Suppressor macrophage treated with lipopolysaccharide for 4 hours (primary cell): ENCODE data around the gene TWF2.

ENCODE experiments used
- DNase-seq: peaks from one replicate; pipeline ENCODE4 v3.0.0-alpha.2; 2020

TWF2 gene

DNA sequence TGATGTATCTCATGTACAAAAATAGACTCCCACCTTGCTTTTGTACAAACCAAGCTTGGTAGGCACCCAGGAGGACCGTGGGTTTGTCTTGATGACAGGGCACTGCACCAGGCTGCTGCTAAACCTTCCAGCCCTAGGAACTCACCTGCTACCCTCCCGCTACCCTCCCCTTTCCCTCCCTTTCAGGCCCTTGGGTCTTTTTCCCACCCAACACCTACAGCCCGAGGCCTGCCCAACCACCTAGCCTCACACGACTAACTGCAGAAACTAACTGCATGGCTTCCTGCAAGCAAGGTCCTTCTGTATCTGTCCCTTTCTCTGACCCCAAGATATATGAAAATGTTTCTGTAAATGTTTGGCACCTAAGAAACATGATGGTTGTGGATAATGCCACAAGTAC lies 17.7 kb upstream of the TWF2 start:
- no peak for DNase-seq

DNA sequence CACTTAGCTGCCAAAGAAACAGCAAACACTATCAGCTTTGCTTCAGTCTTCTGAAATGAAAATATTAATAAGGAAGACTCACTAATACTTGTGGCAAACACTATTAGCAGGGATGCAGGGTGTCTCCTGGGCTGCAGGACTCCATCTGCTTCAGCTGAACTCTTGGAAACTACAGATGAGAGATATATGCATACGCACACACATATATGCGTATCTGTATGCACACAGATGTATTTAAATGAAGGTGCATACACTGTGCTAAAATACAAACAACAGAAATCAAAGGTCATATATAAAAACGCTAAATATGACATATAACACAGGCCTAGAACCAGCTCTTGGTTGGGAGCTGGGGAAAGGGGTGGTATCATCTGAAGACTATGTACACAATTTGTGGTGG lies 17.2 kb upstream of the TWF2 start:
- no peak for DNase-seq

DNA sequence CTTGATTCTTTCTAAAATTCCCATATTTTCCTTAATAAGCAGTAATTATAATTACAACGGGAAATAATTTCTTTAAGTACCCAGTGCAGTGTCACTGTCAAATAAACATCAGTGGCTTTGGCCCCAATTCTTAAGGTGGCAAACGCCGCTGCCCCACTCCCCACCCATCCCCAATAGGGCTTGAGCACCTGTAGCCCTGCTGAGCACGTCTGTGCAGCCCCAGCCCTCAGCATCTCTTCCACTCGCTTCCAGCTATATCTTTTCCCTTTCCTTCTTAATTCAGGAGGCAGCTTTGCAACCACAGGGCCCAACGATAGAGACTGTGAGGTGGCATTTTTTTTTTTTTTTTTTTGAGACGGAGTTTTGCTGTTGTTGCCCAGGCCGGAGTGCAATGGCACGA lies 15.7 kb upstream of the TWF2 start:
- no peak for DNase-seq

DNA sequence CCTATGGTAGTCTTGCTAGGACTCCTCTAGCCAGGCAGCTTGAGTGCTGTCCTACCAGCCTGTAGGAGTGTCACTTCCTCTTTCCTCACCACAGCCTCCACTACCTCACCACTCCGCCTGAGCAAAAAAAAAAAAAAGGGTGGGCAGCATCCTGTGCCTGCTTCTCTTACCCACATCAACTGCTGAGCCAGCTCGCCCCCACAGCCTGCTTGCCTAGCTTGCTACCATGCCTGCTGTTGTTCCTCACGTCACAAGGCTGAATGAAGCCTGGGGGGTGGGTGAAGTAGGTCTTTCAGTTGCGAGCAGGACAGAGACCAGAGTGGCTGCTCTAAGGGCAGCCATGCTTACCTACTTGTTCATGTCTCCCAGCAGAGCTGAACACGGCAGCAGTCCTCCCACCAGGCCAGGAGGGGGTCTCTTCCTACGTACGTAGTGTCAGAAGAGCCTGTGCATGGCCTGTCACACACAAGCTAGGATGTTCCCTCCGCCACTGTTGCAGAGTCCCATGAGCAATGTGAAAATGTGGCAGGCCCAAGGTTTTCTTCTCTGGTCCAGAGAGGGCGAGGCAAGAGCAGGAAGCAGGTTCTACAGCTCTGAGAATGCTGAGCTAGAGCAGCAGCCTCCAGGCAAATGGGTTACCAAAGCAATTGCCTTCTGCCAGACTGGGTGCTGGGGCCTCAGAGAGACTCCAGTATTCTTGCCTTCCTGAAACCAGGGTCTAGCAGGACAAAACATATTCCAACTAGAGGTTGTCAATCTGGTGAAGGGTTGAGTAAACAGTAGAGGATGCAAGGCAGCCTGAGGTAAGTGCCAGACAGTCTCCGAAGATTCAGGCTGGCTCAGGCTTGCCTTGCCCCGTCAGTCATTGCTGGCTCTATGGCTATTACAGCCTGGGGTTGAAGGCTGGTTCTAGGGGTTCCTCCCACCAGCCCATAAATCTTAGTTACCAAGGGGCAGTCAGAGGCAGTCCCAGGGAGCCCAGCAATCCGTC lies 14.7 kb upstream of the TWF2 start:
- peak; percentile 92 for DNase-seq

DNA sequence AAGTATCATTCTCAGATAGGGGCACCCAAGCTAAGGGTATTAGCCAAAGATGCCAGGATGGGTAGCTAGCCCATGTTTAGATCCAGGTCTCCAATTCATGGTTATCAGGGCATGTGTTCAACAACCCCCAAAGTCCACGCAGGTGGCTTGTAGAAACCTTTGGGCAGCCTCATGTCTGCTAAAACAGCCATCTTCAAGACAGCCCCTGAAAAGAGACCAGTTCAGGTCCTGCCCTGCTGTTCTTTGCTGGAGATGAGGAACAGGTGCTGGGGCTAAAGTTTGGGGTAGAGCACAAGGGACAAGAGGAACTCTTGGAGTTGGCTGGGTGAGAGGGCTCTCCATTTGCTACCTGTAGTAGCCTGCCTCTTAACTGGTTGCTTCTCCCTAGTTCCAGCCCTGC lies 11.2 kb upstream of the TWF2 start:
- no peak for DNase-seq

DNA sequence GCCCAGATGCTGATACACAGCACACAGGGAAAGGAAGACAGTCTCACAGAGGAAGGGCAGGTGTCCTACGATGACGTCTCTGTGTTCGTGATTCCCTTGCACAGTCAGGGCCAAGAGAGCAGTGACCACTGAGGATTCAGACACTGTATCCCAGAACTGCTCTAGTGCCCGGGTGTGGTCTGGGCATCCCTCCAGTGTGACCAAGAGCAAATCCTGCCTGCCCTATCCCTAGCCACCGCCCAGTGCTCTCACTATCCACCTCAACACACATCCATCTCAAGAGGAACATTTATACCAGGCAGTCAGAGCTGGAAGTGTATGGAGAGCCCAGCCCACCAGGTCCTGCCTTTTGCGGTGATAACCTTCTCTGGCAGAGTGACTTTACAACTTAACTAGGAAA lies 10.7 kb upstream of the TWF2 start:
- no peak for DNase-seq

DNA sequence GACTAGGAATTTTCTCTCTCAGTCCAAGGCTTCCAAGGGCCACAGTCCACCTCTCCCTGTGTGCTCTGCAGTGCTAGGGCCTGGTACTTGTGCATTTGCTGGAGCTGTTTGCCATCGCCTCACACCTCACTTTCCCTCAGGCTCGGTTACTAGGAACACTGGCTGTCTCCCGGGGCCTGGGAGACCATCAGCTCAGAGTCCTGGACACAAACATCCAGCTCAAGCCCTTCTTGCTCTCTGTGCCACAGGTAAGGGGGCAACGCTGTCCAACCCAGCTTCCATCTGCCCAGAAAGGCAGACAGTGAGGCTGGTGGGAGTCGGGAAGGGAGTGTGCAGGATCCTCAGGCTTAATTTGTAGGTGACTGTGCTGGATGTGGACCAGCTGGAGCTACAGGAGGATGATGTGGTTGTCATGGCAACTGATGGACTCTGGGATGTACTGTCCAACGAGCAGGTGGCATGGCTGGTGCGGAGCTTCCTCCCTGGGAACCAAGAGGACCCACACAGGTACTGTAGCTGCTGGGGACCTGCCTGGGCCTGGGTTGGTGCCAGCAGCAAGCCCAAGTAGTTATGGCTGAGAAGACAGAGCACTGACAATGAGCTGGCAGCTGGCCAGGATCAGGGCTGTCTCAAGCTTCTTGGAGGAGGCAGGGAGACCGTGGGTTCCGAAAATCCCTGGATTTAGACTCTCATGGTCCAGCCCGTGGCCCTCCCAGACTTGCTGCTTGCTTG lies 10.0 kb upstream of the TWF2 start:
- no peak for DNase-seq

DNA sequence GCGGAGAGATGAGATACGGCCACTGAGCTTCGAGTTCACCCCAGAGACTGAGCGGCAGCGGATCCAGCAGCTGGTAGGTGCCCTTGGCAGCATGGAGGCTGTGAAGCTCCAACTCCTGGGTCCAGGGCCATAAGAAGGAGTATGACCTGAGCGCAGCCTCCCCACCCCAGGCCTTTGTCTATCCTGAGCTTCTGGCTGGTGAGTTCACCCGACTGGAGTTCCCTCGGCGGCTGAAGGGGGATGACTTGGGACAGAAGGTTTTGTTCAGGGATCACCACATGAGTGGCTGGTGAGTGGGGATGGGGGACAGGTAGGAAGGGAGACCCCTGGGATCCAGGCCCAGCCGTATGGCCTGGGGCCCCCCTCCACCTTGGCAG lies 9.2 kb upstream of the TWF2 start:
- no peak for DNase-seq

DNA sequence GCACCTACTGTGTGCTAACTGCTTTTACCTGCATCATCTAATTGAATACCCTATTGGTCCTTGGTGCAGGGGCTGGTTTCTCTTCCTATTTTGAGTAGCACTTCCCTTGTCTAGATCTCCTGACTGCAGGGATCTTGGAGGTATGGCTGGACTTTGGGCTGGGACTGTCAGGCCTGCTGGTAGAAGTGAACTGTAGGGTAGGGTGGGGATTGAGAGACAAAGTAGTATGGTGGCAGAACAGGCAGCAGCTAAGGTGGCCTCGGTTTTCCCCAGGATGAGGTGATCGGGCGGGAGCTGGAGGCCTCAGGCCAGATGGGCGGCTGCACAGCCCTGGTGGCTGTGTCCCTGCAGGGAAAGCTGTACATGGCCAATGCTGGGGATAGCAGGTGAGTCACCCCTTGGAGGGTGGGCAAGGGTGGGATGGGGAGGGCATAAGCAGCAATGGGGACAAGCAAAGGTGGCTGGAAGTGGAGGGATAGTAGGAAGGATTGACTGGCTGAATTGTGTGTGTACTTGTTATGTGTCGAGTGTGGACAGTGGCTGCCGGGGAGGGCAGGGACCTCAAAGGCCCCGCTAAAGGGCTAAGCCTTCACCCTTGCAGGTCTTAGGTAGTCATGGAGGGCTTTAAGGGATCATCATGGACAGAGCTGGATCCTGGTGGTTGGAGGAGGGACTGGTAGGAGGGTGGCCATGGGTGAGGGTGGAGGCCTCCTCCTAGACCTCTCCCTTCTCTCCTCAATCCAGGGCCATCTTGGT lies 8.6 kb upstream of the TWF2 start:
- DNase-seq: peak; percentile 34

DNA sequence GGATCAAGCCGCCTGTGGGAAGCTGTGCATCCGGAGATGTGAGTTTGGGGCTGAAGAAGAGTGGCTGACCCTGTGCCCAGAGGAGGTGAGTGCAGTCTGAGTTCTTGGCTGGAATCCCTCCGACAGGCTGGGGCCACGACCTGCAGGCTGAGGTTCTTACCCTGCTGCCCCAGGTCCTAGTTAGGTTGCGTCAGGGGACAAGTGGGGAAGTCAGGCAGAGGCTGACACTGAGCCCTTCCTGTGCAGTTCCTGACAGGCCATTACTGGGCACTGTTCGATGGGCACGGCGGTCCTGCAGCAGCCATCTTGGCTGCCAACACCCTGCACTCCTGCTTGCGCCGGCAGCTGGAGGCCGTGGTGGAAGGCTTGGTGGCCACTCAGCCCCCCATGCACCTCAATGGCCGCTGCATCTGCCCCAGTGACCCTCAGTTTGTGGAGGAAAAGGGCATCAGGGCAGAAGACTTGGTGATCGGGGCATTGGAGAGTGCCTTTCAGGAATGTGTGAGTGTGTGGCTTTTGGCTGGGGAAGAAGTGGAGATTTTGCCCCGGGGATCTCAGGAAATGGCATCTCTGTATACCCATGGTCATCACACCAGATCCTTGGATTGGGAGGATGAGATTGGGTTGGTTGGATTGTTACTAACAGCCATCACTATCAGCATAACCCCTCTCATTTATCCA lies 7.9 kb upstream of the TWF2 start:
- peak; percentile 55 for DNase-seq

DNA sequence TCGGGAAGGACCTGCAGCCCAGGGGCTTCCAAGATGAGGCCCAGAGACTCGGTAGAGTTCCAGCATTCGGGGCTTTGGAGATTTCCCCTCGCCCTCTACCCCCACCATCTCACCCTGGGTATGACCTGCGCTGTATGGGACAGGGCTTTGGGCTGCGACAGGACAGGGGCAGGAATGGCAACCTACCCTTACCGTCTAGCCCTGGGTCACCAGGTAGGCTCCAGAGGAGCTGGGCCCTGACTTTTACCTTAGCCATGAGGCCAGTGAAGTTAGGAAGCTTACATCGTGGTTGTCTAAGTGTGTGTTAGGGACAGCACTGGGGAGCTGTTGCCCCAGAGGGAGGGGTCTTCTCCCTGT lies 7.3 kb upstream of the TWF2 start:
- DNase-seq: no peak

DNA sequence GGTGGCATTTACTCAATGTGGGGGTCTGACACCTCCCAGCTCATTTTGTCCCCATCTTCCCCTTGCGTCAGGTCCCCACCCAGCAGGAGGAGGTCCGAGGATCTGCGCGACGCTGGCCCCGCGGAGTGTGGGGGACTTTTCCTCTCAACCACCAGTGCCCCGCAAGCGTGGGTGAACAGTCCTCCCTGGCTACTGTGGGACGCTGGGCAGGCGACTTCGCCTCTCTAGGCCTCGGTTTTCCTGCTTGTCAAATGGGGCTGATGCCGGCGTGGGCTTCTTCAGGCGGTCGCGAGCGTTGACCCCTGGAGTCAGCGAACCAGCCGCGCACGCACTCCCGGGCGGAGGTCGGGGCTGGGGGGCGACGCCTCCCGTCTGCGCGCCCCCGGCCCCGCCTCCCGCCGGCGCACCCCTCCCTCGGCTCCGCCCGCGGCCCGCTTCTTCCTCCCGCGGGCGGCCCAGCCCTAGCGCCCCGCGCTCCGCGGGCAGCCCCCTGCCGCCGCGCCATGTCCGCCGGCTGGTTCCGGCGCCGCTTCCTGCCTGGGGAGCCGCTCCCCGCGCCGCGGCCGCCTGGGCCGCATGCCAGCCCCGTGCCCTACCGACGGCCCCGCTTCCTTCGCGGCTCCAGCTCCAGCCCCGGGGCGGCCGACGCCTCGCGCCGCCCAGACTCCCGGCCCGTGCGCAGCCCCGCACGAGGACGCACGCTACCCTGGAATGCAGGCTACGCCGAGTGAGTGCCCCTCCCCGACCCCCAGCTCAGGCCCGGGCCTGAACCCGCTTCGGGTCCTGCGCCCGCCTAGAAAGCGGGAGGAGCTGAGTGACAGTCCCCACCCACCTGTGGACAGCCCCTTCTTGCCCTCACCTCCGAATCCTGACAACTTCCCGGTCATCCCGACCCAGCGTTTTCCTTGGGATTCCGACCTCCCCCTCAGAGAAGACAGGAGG lies 6.6 kb upstream of the TWF2 start, which contains the start of gene PPM1M:
PPM1M (plus strand) TSS at position 438 of the 942 bp plus-strand sequence; CDS start at position 504, 66 bp downstream.
- DNase-seq: peak; percentile 56

DNA sequence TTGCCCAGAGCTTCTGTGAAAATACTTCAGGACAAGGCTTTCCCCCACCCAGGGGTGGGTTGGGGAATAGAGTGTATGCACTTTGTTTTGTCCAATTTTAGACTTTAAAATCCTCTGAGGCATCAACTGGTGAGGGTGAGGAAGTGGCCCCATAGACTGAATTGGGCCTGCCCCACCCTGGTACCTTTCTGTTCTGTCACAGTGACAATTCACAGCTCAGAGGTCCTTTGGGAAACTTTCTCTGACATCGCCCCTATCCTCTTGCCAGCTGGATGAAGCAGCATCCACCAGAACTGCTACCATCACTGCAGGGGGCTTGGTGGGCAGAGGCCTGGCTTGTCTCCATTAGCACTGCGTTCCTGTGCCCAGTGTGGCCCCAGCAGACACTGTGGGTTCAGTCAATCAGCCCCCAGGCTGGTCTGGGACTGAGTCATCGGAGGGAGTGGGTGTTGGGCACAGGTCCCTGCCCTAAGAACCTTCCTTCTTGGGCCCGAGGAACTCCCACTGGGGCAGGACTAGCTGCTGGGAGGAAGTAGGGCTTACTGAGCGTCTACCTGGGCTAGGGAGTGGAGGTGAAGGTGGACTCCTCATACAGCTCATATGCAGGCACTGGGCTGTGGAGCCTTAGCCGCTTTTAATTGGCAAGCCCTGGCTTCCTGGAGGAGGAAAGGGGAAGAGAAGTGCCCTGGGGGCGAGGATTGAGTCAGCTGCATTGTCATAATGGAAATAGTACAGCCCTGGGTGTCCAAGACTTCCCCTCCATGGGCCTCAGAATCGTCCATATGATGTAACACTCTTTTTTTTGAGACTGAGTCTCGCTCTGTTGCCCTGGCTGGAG lies 5.1 kb upstream of the TWF2 start:
- DNase-seq: peak; percentile 97

DNA sequence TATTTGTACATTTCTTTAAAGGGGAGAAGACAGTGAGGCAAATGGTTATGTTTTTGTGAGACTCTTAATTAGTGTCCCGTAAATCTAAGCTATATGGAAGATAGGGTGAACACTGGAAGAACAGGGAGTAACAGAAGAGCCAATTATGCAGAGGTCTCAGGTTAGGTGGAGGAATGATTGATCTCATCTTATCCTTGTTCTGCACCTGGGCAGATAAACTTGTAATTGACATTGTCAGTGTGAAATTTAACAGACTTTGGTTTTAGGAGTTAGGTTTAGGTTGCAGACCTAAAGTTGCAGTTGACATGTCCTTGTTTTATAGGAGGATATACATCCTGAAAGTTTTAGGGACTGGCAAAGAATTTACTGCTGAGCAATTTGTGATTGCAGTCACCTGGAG lies 3.1 kb upstream of the TWF2 start:
- no peak for DNase-seq

DNA sequence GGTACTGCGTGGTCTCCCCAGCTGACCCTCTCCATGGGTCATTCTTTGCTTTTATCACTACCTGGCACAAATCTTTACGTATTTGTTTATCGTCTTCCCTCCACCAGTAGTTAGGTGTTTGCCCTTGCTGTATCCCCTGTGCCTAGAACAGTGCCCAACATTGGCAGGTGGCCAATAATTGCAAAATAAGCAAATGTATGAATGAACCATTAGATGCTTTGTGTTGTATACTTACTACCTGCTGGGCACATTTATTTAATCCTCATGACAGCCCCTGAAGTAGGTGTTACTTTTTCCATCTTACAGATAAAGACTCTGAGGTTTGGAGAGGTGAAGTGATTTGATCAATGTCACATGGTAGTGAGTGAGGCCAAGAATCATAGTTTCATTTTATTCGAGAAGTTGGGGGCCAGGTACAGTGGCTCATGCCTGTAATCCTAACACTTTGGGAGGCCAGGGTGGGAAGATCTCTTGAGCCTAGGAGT lies 2.0 kb upstream of the TWF2 start:
- no peak for DNase-seq

DNA sequence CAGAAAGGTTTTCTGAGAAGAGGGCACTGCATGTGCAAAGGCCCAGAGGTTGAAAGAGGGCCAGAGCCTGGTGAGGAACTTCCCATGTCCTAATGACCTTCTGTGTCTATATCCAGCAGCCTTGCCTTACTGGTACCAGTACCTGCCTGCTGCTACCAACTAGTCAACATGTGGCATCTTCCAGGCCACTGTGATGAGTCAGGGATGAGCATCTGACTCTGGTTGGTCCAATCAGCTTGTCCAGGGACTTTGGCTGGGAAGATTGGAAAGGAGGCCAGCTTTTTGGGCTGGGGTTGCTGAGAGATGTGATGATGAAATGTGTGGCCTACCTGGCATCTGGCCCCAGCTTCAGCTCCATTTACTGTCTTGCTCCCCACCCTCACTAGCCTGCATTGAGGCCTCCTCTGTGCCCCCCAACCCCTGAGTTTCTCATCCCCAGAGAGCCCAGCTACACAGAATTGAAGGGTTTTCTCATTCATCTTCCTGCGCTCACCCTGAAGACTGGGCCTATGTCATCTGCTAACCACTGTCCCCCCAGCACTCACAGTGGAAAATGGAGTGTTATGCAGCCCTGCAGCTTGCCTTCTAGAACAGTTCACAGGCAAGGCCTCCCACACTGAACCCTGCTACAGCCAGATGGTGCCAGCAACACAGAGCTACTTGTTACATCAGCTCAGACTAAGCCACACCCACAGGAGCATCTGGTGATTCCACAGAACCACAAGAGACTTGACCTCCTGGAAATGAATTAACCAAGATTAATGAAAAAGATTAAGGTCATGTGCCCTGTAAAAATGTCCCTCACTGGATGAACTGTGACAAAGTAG lies 1.3 kb upstream of the TWF2 start:
- peak; percentile 78 for DNase-seq

DNA sequence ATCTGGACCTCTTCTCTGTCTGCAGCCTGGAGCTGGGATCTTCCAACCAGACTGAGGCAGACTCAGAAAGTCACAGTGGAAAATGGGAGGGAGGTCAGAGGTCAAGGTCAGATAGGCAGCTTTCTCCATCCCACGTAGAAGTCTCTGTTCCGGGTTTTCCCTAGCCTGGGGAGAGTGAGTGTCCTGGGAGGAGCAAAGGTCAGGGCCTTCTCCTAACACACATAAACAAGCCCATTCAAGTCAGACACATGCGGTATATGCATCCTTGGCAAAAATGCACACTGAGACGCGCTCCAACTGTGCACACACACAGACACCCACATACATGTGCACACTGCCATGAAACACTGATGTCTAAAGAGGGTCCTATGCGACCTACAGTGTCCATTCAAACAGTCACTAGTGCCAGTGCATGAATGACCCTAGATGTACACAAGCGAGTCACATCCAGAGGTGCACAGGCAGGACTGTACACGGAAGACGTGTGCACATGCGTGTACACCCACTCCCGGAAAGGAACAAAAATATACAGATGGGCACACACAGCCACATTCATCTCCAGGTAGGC lies 681 bp downstream of the TWF2 start:
- DNase-seq: peak; percentile 65

DNA sequence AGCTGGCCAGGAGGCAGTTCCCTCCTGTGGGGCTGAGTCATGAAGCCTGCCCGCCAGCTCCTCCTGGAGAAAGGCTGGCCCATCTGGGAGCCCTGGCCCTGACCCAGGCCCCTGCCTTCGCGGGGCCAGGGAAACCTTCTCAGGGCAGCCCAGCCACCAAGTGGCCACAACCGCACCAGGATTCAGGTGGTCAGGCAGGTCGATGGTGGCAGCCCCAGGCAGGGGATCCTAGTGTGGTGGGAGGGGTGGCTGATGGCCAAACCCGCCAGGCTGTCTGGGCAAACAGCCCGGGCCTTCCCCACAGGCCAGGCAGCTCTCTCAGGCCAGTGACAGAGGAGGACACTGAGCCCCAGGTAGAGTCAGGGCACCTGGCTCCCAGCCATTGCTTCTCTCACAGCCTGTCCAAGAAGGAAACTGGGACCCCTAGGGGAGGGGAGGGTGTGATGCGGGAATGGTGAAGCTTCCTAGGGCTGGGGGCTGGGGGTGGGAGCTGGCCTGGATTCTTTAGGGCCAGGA lies 1.2 kb downstream of the TWF2 start:
- DNase-seq: peak; percentile 83
